Tibial nerve (tissue), 4 donors: ENCODE data around the gene MYCN. TPM values are rescaled to one million over a fixed set of nuclear protein-coding genes. Genes with fewer than 3 reads are reported as not detected.

Experiments used
- DNase-seq, 2 donors: peaks; one replicate each; pipeline ENCODE4 v3.0.0-alpha.2; 2019; ENCODE audit warnings: low spot score in 2 of 2
- H3K27ac ChIP-seq, 4 donors: fragments of 200-600 bp; sonication (generic) in 3 of 4; one replicate each; pipeline ENCODE4 v1.5.1; 2017 to 2019; ENCODE audit warnings: mild to moderate bottlenecking in 1 of 4
- H3K27me3 ChIP-seq, 2 donors: fragments of 200-600 bp; sonication (generic) in 1 of 2; one replicate each; pipeline versions ENCODE4 v1.5.1 to v1.6.0; 2017 to 2019
- H3K36me3 ChIP-seq, 3 donors: fragments of 200-600 bp; sonication (generic); one replicate each; pipeline ENCODE4 v1.5.1; 2018 to 2019
- H3K4me1 ChIP-seq, 4 donors: fragments of 200-600 bp; sonication (generic) in 3 of 4; one replicate each; pipeline ENCODE4 v1.5.1; 2017 to 2019
- H3K4me3 ChIP-seq, 4 donors: fragments of 200-600 bp; sonication (generic) in 3 of 4; one replicate each; pipeline ENCODE4 v1.5.1; 2017 to 2019; ENCODE audit warnings: mild to moderate bottlenecking in 1 of 4, moderate library complexity in 1 of 4
- H3K9me3 ChIP-seq, 4 donors: fragments of 200-600 bp; sonication (generic) in 3 of 4; one replicate each; pipeline ENCODE4 v1.5.1; 2017 to 2019
- EP300 ChIP-seq, 2 donors: sonication (generic); formaldehyde crosslinking; IDR thresholded peaks; one replicate each; pipeline ENCODE4 v1.6.1; 2017; ENCODE audit warnings: antibody characterized with exemption in 2 of 2, mild to moderate bottlenecking in 1 of 2
- POLR2A ChIP-seq, 2 donors: fragments of 450-650 bp; IDR thresholded peaks; one replicate each; pipeline ENCODE4 v1.6.1; 2017; ENCODE audit warnings: antibody characterized with exemption in 2 of 2, mild to moderate bottlenecking in 2 of 2, moderate library complexity in 2 of 2
- WGBS, 2 donors: methylation state at CpG; one replicate each; pipeline ENCODE4 v1.1.5; 2018; 5-methylcytosine and 5-hydroxymethylcytosine counted together
- total RNA-seq, 4 donors: library from RNA; depleted of rRNA; stranded (reverse); fragments of >200 nt; gene quantifications; one replicate each; pipeline ENCODE4 v1.1.0, GENCODE V29; 2016
- TF ChIP-seq, protein P1 (sequence below), 5 experiments: fragments of 200-600 bp in 3 of 5; fragments of 450-650 bp in 2 of 5; sonication (generic) in 3 of 5; IDR thresholded peaks; one replicate each; pipeline ENCODE4 v1.5.1; 2016 to 2019; ENCODE audit warnings: antibody characterized with exemption in 5 of 5, mild to moderate bottlenecking in 3 of 5, moderate library complexity in 2 of 5

MYCN gene
- total RNA-seq, 4 donors from 2014 or later = 4.1 to 9.9 (median 6.9) TPM

DNA sequence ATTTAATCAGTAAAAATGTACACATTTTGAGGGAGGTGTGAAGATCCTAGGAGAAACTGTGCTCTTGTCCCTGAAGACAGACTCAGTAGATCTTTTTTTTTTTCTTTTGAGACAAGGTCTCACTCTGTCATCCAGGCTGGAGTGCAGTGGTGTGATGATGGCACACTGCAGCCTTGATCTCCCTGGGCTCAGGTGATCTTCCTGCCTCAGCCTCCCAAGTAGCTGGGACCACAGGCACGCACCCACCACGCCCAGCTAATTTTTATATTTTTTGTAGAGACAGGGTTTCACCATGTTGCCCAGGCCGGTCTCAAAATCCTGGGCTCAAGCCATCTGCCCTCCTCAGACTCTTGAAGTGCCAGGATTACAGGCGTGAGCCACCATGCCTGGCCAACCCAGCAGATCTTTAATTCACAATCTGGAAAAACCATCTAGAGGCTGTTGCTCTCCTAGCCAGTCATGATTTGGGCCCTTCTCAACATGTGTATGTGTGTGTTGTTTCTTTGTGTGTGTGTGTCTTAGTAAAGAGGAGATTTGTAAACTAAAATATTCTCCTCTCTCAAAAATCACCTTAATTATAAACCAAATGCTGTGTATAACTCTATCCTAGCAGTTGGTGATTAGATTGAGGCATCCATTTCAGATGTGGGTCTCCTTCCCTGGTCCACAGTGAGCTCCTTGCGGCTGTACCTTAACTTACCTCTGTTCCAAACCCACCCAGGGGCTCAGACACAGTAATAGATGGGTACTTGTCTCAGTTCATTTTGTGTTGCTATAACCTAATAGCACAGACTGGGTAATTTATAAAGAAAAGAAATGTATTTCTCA, 3.9 kb upstream of the MYCN start:
- TF ChIP-seq EP300 (IDR thresholded peaks at IDR 0.05) = no peak
- TF ChIP-seq, protein P1, sequence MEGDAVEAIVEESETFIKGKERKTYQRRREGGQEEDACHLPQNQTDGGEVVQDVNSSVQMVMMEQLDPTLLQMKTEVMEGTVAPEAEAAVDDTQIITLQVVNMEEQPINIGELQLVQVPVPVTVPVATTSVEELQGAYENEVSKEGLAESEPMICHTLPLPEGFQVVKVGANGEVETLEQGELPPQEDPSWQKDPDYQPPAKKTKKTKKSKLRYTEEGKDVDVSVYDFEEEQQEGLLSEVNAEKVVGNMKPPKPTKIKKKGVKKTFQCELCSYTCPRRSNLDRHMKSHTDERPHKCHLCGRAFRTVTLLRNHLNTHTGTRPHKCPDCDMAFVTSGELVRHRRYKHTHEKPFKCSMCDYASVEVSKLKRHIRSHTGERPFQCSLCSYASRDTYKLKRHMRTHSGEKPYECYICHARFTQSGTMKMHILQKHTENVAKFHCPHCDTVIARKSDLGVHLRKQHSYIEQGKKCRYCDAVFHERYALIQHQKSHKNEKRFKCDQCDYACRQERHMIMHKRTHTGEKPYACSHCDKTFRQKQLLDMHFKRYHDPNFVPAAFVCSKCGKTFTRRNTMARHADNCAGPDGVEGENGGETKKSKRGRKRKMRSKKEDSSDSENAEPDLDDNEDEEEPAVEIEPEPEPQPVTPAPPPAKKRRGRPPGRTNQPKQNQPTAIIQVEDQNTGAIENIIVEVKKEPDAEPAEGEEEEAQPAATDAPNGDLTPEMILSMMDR (IDR thresholded peaks at IDR 0.05) = no peak
- no peak for TF ChIP-seq POLR2A (IDR thresholded peaks at IDR 0.05)
- H3K4me3 ChIP-seq = no peak overlapping the region
- no peak overlapping the region for H3K27ac ChIP-seq
- WGBS, 2 donors = 88 to 89% methylated on average over 5 of the region's 5 CpGs
- peaks cover 0 to 25% of the 10 kb centered on the region in 2 donors for H3K27me3 ChIP-seq
- H3K4me1 ChIP-seq = peaks cover 0 to 23% (median 12%) of the 10 kb centered on the region in 4 donors
- H3K36me3 ChIP-seq = no peaks in the 10 kb centered on the region
- DNase-seq = no peak
- H3K9me3 ChIP-seq = no peaks in the 10 kb centered on the region

DNA sequence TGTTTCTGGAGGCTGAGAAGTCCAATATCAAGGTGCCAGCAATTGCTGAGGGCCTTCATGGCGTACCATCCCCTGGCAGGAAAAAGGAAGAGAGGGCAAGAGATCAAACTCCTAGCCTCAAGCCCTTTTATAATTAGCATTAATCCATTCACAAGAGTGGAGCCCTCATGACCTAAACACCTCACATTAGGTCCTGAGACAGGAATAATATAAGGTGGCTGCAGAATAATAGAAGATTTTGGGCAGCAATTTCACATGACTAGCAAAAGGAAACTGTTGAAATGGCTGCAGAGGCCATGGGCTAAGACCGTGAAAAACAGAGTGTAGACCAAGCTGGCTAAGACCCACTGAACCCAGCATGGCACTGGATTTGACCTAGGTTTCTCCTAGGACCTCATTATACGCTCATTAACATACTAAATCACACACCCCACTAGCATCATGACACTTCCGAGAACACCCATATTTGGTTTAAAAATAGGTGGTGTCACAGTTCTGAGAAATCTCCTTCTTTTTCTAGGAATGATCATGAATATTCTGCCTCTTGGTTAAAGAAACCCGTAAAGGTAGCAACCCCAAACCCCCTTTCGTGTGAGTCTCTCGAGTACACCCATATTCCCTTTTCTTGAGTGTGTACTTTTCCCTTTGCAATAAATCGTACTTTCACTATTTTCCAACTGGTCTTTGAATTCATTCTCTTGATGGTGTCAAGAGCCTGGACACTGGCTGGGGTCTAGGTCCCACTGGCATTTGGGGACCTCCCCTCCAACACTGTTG, 3.1 kb upstream of the MYCN start:
- H3K9me3 ChIP-seq = no peaks in the 10 kb centered on the region
- WGBS, 2 donors = 87 to 96% methylated on average over 8 of the region's 8 CpGs

DNA sequence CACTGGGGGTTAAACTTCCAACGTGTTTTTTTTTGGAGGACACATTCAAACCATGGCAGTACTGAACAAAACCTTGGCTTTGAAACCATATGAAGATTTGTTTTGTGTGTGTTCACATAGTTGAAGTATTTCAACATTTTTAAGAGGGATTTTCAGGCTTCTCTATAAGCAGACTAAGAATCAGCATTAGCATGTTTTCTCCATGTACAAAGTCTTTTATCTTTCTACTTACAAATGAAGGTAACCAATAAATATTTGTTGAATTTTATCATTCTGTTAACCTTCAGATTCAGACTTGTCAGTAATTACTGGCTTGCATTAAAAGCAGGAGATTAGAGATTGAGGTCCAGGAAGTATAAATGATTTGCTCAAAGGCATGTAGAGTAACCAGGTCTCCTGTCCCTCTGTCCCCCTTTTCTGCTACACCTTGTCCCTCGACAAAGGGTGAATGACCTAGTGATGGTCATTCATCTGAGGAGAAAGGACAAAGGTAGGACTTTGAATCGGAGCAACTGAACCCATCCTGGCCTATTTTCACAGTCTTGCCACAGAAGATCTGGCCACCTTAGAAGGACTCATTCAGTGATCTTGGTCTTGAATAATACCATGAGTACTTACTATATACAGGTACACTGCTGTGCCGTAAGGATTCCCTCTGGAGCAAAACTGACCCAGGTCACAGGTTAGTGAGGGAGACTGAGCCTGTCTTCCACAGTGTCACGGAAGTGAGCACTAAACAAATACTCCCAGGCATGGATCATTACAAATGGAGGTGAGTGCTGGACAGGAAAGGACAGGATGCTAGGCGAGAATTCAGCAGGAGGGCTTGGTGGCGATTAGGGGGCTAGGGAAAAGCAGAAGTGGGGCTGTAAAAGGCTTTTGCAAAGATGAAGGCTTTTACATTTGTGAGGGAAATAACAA, 2.2 kb upstream of the MYCN start:
- WGBS, 2 donors = 88 to 89% methylated on average over 7 of the region's 7 CpGs
- Histone ChIP-seq H3K4me1 (peaks cover 0 to 37% (median 23%) of the 10 kb centered on the region in 4 donors), H3K9me3 (no peaks in the 10 kb centered on the region), H3K27ac (no peak overlapping the region), H3K36me3 (no peaks in the 10 kb centered on the region), H3K27me3 (peaks cover 0 to 38% of the 10 kb centered on the region in 2 donors), H3K4me3 (no peak overlapping the region)
- no peak for DNase-seq
- TF ChIP-seq POLR2A (IDR thresholded peaks at IDR 0.05) (no peak), EP300 (IDR thresholded peaks at IDR 0.05) (no peak)
- TF ChIP-seq, protein P1 (IDR thresholded peaks at IDR 0.05) = no peak

More for the DNA sequence above, 3.1 kb upstream of the MYCN start:
- Histone ChIP-seq H3K36me3 (no peaks in the 10 kb centered on the region), H3K4me3 (no peak overlapping the region), H3K4me1 (peaks cover 0 to 31% (median 17%) of the 10 kb centered on the region in 4 donors), H3K27ac (no peak overlapping the region), H3K27me3 (peaks cover 0 to 32% of the 10 kb centered on the region in 2 donors)
- no peak for DNase-seq
- TF ChIP-seq EP300 (IDR thresholded peaks at IDR 0.05) = no peak
- no peak for TF ChIP-seq POLR2A (IDR thresholded peaks at IDR 0.05)
- TF ChIP-seq, protein P1 (IDR thresholded peaks at IDR 0.05) = no peak

- peaks cover 0 to 41% of the 10 kb centered on the region in 2 donors for H3K27me3 ChIP-seq
- 63 to 66% methylated on average over 8 of the region's 8 CpGs for WGBS, 2 donors
These were observed 1.4 kb upstream of the MYCN start for GRCh38 chr2:15938803-15939555.

More at GRCh38 chr2:15938803-15939555, 1.4 kb upstream of the MYCN start:
- H3K9me3 ChIP-seq = no peaks in the 10 kb centered on the region
- no peak for DNase-seq
- H3K4me3 ChIP-seq = no peak overlapping the region
- no peaks in the 10 kb centered on the region for H3K36me3 ChIP-seq
- TF ChIP-seq POLR2A (IDR thresholded peaks at IDR 0.05) (no peak), EP300 (IDR thresholded peaks at IDR 0.05) (no peak)
- TF ChIP-seq, protein P1 (IDR thresholded peaks at IDR 0.05) = no peak
- H3K4me1 ChIP-seq = peaks cover 0 to 46% (median 30%) of the 10 kb centered on the region in 4 donors
- H3K27ac ChIP-seq = no peak overlapping the region
